ENCODE measurements around the gene LDB1.
A peak's percentile ranks its signal among the peaks of the same experiment; 100 is the strongest.

Gene LDB1

DNA sequence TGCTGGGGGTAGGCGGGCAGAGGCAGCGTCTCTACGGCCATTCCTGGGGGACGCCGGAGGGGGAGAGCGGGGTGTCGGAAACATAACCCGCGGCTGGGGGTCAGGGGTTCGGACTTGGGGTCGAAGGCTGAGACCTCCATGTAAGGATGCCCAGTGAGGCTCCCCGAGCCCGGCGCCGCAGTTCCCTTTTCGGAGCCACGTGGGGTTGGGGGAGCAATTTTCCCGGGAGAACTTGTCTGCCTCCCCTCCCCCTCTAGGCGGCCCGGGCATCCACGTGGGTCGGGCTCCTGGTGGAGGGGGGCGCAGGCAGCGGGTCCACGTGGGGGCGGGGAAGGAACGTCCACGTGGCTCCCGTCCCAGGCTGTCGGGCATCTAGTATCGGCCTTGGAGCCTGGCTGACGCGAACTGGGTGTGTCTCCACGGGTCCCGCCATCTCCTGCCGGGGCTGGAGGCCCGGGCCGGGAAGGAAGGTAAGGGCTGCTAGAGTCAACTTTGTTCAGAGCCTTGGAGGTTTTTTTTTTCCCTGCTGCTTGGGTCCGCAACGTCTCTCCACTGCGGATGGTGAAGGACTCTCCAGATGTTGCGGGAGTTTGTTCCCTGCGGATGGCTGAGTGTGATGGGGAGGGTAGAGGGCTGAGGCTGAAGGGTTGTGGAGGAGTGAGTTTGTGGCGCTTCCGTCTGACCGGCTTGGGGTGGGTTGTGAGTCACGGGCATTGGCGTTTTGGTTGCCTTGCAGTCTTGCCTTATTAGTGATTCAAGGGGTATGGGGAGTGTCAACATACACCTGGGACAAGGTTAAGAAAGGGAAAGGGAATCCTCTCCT, 13.4 kb upstream of the LDB1 start:
- peaks cover 13% of the 10 kb centered on the region for H3K36me3 ChIP-seq (ENCODE audit: control insufficient read depth, insufficient read depth, low read length, severe bottlenecking)
- peak overlapping the region; percentile 98 for H3K9ac ChIP-seq (ENCODE audit: low read length)
- H3K9me3 ChIP-seq (ENCODE audit: control insufficient read depth, low read length) = no peaks in the 10 kb centered on the region
- H3K4me1 ChIP-seq (ENCODE audit: control insufficient read depth, insufficient read depth, low read length) = peaks cover 17% of the 10 kb centered on the region
- H3K4me3 ChIP-seq (ENCODE audit: low read length) = peak overlapping the region; percentile 90
- H3K27me3 ChIP-seq (replicated peaks; ENCODE audit: control insufficient read depth, insufficient read depth, low read length) = no peaks in the 10 kb centered on the region
- DNase-seq (ENCODE audit: low read depth) = peak; percentile 91

DNA sequence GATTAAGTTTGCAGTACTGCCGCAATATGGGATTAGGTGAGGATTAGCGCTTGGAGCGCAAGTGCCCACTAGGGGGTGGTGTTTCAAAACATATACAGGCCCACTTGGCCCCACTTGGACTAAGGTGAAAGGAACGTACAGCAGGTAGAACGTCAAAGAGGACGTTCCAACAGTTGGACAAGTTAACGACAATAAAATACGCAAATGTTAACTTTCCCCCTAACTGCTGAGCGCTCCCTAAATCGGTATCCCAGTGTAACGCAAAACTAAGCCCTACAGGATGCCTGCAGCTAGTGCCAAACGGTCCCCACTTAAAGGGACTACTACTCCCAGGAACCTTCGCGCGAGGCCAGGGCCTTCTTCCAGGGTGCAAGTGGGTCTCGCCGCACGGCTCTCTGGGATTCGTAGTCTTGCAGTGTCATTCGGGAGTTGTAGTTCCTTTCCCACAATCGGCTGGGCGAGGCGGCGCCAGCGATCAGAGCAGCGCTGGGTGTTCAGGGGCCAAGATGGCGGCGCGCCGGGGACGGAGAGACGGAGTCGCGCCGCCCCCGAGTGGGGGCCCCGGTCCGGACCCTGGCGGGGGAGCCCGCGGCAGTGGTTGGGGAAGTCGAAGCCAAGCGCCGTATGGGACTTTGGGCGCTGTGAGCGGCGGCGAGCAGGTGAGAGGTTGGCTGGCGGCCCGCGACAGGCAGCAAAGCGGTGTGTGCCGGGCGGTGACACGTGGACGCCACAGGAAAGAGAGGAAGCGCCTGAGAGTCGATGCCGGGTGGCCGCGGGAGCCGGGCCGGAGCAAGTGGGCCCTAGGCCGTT, 12.6 kb upstream of the LDB1 start, which contains the start of gene PPRC1:
PPRC1 (plus strand) TSS at position 478 of the 810 bp plus-strand sequence; CDS start at position 507, 29 bp downstream.
- Histone ChIP-seq H3K4me1 (ENCODE audit: control insufficient read depth, insufficient read depth, low read length) (peaks cover 19% of the 10 kb centered on the region), H3K36me3 (ENCODE audit: control insufficient read depth, insufficient read depth, low read length, severe bottlenecking) (peaks cover 5% of the 10 kb centered on the region), H3K9me3 (ENCODE audit: control insufficient read depth, low read length) (no peaks in the 10 kb centered on the region), H3K27me3 (replicated peaks; ENCODE audit: control insufficient read depth, insufficient read depth, low read length) (no peaks in the 10 kb centered on the region), H3K9ac (ENCODE audit: low read length) (peak within 1 kb of the TSS; percentile 98), H3K4me3 (ENCODE audit: low read length) (peak within 1 kb of the TSS; percentile 90)
- peak; percentile 99 for DNase-seq (ENCODE audit: low read depth)

DNA sequence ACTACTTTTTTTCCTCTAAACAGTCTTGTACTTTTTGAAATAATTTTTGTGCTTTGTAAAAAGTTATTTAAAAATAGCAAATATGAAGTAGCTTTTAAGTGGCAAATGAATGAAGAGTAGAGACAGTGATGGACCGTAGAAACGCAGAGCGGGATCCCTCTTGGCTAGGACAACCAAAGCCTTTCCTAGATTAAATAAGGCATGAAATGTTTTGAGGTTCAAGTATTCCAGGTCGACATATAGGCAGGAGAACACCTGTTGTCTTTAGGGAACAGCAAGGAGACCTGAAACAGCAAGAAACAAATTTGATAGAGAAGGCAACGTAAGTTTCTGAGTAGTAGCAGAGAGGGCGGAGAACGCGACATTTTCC, 12.0 kb upstream of the LDB1 start:
- H3K27me3 ChIP-seq (replicated peaks; ENCODE audit: control insufficient read depth, insufficient read depth, low read length) = no peaks in the 10 kb centered on the region
- no peak for DNase-seq (ENCODE audit: low read depth)

DNA sequence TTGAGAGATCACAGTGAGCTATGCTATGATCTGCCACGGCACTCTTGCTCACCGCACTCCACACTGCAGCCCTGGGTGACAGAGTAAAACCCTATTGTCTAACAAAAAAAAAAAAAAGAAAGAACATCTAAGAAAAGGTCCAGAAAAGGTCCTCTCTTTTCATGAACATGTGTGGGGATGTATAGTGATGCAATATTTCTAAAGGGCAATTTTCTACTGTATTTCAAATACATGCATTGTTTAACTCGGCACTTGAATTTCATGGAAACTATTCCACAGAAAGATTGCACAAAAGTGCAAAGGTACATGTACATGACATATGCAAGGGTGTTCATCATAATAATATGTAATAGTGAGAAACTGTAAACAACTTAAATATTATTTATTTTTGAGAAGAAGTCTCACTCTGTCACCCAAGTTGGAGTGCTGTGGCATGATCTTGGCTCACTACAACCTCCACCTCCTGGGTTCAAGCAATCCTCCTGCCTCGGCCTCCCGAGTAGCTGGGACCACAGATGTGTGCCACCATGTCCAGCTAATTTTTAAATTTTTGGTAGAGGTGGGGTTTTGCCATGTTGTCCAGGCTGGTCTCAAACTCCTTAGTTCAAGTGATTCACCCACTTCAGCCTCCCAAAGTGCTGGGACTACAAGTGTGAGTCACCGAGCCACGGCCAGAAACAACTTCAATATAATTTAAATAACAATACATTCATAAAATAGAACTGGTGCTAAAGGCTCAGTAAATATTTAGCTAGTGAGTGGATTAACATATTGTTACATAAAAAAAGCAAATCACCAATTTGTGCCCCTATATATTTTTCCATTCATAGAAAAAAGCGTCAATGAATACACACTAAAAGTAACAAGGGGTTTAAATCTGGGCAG, 11.4 kb upstream of the LDB1 start:
- Histone ChIP-seq H3K9ac (ENCODE audit: low read length) (peak overlapping the region; percentile 98), H3K4me3 (ENCODE audit: low read length) (no peak overlapping the region), H3K36me3 (ENCODE audit: control insufficient read depth, insufficient read depth, low read length, severe bottlenecking) (no peaks in the 10 kb centered on the region), H3K4me1 (ENCODE audit: control insufficient read depth, insufficient read depth, low read length) (peaks cover 22% of the 10 kb centered on the region), H3K9me3 (ENCODE audit: control insufficient read depth, low read length) (no peaks in the 10 kb centered on the region), H3K27me3 (replicated peaks; ENCODE audit: control insufficient read depth, insufficient read depth, low read length) (no peaks in the 10 kb centered on the region)
- DNase-seq (ENCODE audit: low read depth) = peak; percentile 19

More for the DNA sequence above, 12.0 kb upstream of the LDB1 start:
- Histone ChIP-seq H3K36me3 (ENCODE audit: control insufficient read depth, insufficient read depth, low read length, severe bottlenecking) (no peaks in the 10 kb centered on the region), H3K9me3 (ENCODE audit: control insufficient read depth, low read length) (no peaks in the 10 kb centered on the region), H3K4me1 (ENCODE audit: control insufficient read depth, insufficient read depth, low read length) (peaks cover 22% of the 10 kb centered on the region), H3K4me3 (ENCODE audit: low read length) (peak overlapping the region; percentile 90), H3K9ac (ENCODE audit: low read length) (peak overlapping the region; percentile 98)

DNA sequence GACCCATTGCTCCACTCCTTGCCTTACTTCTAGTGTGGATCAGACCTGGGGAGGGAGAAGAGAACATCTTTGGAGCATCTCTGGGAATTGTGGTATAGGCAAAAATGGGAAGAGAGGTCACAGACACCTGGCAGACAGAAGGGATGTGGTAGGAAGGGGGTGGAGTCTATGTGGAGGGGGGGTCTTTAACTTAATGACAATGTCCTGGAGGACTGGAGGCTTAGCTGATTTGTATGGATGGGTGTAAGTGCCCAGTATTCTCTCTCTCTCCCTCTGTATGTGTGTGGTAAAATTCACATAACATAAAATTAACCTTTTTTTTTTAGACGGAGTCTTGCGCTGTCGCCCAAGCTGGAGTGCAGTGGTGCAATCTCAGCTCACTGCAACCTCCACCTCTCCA, 3.1 kb upstream of the LDB1 start:
- Histone ChIP-seq H3K4me1 (ENCODE audit: control insufficient read depth, insufficient read depth, low read length) (peaks cover 28% of the 10 kb centered on the region), H3K27me3 (replicated peaks; ENCODE audit: control insufficient read depth, insufficient read depth, low read length) (no peaks in the 10 kb centered on the region), H3K9me3 (ENCODE audit: control insufficient read depth, low read length) (no peaks in the 10 kb centered on the region), H3K36me3 (ENCODE audit: control insufficient read depth, insufficient read depth, low read length, severe bottlenecking) (no peaks in the 10 kb centered on the region), H3K4me3 (ENCODE audit: low read length) (no peak overlapping the region), H3K9ac (ENCODE audit: low read length) (no peak overlapping the region)
- no peak for DNase-seq (ENCODE audit: low read depth)

DNA sequence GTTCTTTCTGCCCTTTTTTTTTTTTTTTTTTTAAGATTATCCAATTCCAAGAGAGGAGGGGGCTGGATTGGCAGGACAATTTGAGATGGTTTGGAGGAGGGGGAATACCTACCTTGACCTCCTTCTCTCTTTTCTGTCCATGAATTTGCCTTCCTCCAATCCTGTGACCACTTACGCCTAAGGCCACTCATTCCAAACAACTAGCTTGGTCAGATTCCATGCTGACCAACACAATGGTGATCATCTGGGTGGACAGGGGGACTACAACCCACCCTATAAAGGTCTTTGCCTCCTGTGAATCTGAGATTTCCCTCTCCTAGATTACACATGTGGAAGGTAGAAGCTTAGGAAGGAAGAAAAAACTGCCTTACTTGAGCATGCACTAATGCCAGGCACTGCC, 2.3 kb upstream of the LDB1 start:
- Histone ChIP-seq H3K36me3 (ENCODE audit: control insufficient read depth, insufficient read depth, low read length, severe bottlenecking) (no peaks in the 10 kb centered on the region), H3K9ac (ENCODE audit: low read length) (no peak overlapping the region), H3K9me3 (ENCODE audit: control insufficient read depth, low read length) (no peaks in the 10 kb centered on the region), H3K4me3 (ENCODE audit: low read length) (no peak overlapping the region), H3K27me3 (replicated peaks; ENCODE audit: control insufficient read depth, insufficient read depth, low read length) (no peaks in the 10 kb centered on the region), H3K4me1 (ENCODE audit: control insufficient read depth, insufficient read depth, low read length) (peaks cover 32% of the 10 kb centered on the region)
- no peak for DNase-seq (ENCODE audit: low read depth)

DNA sequence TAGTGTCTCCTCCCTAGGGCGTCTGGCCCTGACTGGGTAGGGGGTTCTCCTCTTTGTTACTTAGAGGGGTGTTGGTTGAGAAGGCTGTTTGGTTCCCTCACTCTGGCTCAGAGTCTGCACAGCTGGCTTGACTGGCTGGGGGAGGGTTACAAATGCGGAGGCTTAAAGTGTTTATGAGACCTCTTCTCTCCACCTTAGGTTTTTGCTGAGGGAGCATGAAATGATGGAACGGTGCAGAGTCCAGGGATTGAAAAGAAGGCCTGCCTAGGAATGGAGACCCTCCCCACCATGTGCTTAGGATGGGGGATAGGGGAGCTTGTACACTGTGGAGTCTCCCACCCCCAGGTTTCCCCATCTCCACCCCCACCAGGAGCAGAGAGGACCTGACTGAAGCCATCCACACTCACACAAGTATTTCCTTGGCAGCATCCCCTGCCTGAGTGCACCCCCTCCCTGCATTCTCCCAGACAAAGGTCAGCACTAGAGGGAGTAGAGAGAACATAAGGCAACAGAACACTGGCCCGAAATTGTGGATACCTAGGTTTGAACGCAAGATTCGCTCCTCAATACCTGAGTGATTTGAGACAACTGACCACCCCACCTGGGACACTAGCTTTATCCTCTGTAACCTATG, 1.7 kb upstream of the LDB1 start:
- DNase-seq (ENCODE audit: low read depth) = peak; percentile 42
- peaks cover 37% of the 10 kb centered on the region for H3K4me1 ChIP-seq (ENCODE audit: control insufficient read depth, insufficient read depth, low read length)
- H3K9ac ChIP-seq (ENCODE audit: low read length) = peak overlapping the region; percentile 98
- H3K36me3 ChIP-seq (ENCODE audit: control insufficient read depth, insufficient read depth, low read length, severe bottlenecking) = no peaks in the 10 kb centered on the region
- no peaks in the 10 kb centered on the region for H3K27me3 ChIP-seq (replicated peaks; ENCODE audit: control insufficient read depth, insufficient read depth, low read length)
- H3K4me3 ChIP-seq (ENCODE audit: low read length) = peak overlapping the region; percentile 91
- H3K9me3 ChIP-seq (ENCODE audit: control insufficient read depth, low read length) = no peaks in the 10 kb centered on the region

DNA sequence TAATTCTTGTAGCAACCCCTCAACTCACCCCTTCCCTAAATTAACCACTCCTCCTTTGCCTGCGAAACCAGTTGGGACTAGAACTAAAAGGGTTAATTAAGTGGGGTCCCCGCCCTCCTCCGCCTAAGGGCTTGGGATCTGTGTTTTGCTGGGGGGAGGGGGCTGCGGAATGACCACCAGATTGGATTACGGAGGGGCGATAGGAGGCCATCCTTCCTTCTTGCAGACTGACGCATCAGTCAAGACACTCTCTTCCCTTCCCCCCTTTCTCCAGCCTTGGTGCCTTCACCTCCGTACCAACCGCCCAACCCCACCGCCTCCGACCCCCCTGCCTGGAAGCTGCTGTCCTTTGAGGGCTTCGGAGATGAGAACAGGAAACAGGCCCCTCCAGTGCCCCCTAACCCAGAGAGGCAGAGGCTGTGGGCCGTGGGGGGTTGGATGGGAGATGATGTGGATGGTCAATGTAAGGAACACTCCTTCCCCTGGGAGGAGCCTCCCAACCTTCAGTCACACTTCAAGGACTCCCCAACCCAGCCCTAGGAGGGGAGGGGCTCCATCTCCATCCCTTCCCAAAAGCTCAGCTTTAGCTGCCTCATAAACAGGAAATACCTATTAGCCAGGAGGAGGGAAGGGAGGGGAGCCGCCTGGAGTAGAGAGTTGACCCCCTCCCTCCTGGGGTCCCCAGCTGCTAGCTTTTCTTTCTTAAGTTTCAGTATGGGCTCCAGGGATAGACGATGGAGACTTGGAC, 997 bp upstream of the LDB1 start:
- Histone ChIP-seq H3K9me3 (ENCODE audit: control insufficient read depth, low read length) (no peaks in the 10 kb centered on the region), H3K27me3 (replicated peaks; ENCODE audit: control insufficient read depth, insufficient read depth, low read length) (no peaks in the 10 kb centered on the region), H3K36me3 (ENCODE audit: control insufficient read depth, insufficient read depth, low read length, severe bottlenecking) (no peaks in the 10 kb centered on the region), H3K4me1 (ENCODE audit: control insufficient read depth, insufficient read depth, low read length) (peaks cover 44% of the 10 kb centered on the region), H3K4me3 (ENCODE audit: low read length) (peak overlapping the region; percentile 91), H3K9ac (ENCODE audit: low read length) (peak overlapping the region; percentile 98)
- DNase-seq (ENCODE audit: low read depth) = peak; percentile 72

DNA sequence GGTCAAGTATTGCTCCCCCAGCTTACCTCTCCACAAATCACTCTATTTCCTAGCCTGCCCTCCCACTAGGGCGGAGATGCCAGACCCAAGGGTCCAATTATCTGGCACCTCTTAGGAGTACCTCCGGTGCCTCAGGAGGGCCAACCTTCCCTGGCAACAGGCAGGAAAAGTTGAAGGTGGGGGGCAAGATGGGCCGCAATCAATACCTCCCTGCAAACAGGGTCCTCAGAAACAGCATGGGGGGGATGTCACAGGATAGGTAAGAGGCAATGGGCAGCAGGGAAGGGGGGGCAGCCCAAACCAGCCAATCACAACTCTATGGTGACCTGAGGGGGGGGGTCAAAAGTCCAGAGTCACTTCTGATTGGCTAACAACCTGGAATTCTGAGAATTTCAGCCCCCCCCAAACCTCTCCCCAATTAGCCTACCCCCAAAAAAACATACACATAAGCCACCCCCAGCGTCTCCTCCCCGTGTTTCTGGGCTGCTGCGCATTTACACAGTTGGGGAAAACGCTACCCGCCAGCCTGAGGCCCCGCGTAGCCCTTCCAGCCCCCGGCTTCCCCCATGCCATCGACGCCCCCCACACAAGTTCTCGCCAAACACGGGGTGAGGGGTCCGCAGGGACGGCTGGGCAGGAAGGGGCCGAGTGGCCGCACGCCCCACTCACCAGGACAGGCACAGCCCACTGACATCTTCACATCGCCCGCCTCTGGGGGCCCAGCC, 589 bp downstream of the LDB1 start:
- peak overlapping the region; percentile 91 for H3K4me3 ChIP-seq (ENCODE audit: low read length)
- no peaks in the 10 kb centered on the region for H3K27me3 ChIP-seq (replicated peaks; ENCODE audit: control insufficient read depth, insufficient read depth, low read length)
- DNase-seq (ENCODE audit: low read depth) = peak; percentile 73
- peaks cover 57% of the 10 kb centered on the region for H3K4me1 ChIP-seq (ENCODE audit: control insufficient read depth, insufficient read depth, low read length)
- H3K9me3 ChIP-seq (ENCODE audit: control insufficient read depth, low read length) = no peaks in the 10 kb centered on the region
- H3K9ac ChIP-seq (ENCODE audit: low read length) = peak overlapping the region; percentile 98
- no peaks in the 10 kb centered on the region for H3K36me3 ChIP-seq (ENCODE audit: control insufficient read depth, insufficient read depth, low read length, severe bottlenecking)
